HL-60/S4 treated with retinoic acid at 250 ng/mL for 4 days and 3 days (cell line): ENCODE results near the gene IBTK.
"Not testable (repeated sequence)": the region's sequence is repeated elsewhere in the genome, so short reads cannot be mapped to it uniquely, and the experiment has no call there.

Experiments used
- in situ Hi-C: fragments of 300-500 bp; cut with MboI; formaldehyde crosslinking; loops from 2 replicates; pipeline ENCODE4 v1.7.0; 2022; ENCODE audit warnings: low sequenced_read_pairs

The IBTK gene

DNA sequence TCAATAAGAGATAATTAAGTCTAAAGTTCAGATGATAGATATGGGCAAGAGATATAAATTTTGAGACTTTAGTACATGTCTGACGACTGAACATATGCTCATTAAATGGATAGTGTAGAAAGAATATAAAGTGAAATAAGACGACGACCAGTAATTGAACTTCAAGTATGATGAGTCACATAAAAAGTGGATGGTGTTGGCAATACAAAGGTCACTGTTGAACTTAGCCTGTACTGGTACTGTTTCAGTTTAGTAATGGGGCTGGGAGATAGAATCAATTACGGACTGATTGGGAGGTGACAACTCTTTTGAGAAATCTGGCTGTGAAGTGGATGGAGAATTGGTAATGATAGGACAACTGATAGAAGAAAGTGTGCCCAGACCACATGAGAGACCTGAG lies 68.1 kb downstream of the IBTK start:
- in situ Hi-C loops = no loop called here

GRCh38 chr6:82178759-82179112 lies 68.8 kb downstream of the IBTK start:
- in situ Hi-C loops = no loop called here

GRCh38 chr6:82178077-82178758 lies 69.3 kb downstream of the IBTK start:
- in situ Hi-C loops = no loop called here

GRCh38 chr6:82176616-82177015 lies 70.9 kb downstream of the IBTK start:
- in situ Hi-C loops = no loop called here

DNA sequence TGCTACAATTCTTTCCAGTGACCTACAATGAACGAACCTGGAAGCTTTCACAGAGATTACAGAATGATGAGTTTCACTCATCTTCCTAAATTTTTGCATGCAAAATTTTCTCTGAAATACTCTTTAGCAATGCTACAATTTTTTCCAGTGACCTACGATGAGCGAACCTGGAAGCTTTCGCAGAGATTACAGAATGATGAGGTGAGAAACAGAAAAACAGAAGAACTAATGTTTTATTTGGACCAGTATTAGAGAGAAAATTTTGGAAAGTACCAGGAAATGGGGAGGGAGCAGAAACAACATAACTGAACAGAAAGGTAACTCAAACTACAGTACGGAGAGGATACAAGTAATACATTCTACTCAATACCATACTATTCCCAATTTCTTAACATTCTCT lies 75.0 kb downstream of the IBTK start:
- in situ Hi-C loops = no loop called here

- in situ Hi-C loops = no loop called here
Observed at GRCh38 chr6:82169138-82169876, 78.2 kb downstream of the IBTK start.

- in situ Hi-C loops = no loop called here
Observed at GRCh38 chr6:82166493-82166892, 81.1 kb downstream of the IBTK start.

- in situ Hi-C loops = no loop called here
Observed at GRCh38 chr6:82160255-82160990, 87.1 kb downstream of the IBTK start.

DNA sequence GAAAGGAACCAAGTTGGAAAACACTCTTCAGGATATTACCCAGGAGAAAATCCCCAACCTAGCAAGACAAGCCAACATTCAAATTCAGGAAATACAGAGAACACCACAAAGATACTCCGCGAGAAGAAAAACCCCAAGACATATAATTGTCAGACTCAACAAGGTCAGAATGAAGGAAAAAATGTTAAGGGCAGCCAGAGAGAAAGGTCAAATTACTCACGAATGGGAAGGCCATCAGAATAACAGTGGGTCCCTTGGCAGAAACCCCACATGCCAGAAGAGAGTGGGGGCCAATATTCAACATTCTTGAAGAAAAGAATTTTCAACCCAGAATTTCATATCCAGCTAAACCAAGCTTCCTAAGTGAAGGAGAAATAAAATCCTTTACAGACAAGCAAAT lies 94.8 kb downstream of the IBTK start:
- in situ Hi-C loops = not testable (repeated sequence)

GRCh38 chr6:82151147-82151546 lies 96.4 kb downstream of the IBTK start:
- in situ Hi-C loops = not testable (repeated sequence)

DNA sequence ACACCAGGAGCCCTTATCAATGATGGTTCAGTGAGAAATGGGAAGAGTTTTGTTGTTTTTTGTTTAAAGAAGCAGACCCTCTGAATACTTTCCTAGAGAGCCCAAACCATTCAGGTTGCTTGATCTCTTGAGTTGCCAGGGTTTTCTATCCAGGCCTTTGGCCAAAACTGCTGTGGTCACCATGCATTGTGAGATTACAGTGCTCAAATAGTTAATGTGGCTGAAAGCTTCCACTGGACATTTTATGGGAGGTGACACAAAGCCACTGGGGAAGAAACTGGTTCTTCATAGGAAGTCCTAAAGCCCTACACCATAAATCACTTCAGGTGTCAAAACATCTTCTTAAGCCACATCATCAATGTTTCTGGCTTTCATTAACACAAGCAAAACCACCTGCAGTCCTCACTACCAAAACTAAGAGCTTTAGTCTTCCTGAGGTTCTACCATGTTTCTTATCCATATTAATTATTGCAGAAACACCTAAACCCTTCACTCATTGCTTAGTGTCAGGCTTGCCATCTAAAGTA lies 101.6 kb downstream of the IBTK start:
- in situ Hi-C loops = no loop called here

DNA sequence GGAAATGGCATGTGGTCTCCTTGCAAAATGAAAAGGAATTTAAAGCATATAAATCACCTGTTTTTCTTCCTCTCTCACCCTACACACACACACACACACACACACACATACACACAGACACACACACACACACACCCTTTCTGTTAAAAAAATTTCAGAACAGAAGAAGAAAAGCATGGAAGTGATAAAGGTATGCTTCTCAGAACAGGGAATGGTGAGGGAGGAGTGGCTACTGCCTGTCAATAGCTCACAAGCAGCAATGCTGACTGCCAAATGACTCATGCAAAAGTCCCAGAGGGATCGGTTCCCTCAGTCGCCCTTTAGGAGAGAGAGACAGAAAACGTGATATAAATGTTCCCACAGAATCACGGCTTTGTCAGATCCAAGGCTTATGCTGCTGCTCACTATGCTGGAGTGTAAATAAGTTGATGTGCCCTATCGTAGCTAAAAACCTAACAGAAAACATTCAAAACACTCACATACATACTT lies 102.6 kb downstream of the IBTK start:
- in situ Hi-C loops = no loop called here

- in situ Hi-C loops = no loop called here
Observed at GRCh38 chr6:82144007-82144851, 103.3 kb downstream of the IBTK start.

DNA sequence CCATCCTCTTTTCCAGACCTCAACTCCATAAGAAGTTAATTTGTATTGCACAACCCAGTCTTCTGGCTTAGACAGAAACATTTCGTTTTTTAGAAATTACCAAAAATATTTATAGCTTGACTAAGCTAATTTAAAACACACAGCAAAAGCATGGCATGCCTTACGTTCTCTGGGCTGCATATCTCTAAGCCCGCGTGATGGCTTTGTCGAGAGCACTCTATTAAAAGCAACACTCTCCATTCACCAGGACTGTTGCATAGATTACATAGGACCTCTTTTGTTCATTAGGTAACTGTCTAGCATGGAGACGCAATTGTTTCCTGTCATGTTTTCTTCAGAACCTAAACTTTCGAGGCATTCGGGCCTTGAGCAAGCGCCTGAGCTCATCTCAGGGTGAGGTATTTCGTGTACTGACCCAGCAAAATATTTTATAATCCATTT lies 104.5 kb downstream of the IBTK start:
- in situ Hi-C loops = no loop called here

GRCh38 chr6:82142524-82142923 lies 105.0 kb downstream of the IBTK start:
- in situ Hi-C loops = no loop called here

- in situ Hi-C loops = no loop called here
Observed at GRCh38 chr6:82138075-82138791, 109.3 kb downstream of the IBTK start.

- in situ Hi-C loops = no loop called here
Observed at GRCh38 chr6:82131441-82131840, 116.1 kb downstream of the IBTK start.

DNA sequence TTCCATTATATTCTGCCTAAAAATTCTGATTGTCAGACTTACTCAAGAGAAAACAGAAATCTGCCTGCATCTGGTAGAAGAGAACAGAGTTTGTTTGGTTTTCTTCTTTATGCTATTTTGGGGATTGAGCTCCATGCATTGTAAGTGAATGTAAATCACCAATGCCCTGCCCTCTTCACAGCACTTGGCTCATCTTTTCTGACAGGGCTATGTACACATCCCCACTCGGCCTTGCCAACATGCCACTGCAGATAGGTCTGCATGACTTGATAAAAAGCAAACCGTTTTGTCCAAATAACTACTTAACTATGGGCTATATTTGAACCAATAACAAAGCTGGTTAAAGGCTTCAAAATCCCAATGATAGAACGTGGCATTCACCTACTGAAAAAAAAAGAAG lies 117.7 kb downstream of the IBTK start:
- in situ Hi-C loops = no loop called here

DNA sequence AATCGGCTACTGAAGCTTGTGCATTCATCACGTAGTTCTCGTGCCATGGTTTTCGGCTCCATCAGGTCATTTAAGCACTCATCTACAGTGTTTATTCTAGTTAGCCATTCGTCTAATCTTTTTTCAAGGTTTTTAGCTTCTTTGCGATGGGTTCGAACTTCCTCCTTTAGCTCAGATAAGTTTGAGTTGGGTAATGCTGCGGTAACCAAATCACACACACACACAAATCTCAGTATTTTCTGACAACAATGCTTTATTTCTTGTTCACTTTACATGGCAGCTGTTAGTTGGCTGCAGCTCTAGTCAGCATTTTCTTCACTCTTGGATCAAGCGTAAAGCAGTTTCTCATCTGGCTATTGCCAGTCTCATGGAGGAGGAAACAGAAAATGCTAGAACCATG lies 118.6 kb downstream of the IBTK start:
- in situ Hi-C loops = not testable (repeated sequence)

GRCh38 chr6:82123632-82124031 lies 123.9 kb downstream of the IBTK start:
- in situ Hi-C loops = no loop called here
